Activated T-cell treated with anti-CD3 and anti-CD28 coated beads, Interleukin-2, amount 50 U/mL, for 4 hours (primary cell): ENCODE results near the gene CCDC150. TPM values are rescaled to one million over a fixed set of nuclear protein-coding genes. Genes with fewer than 3 reads are reported as not detected.
"Not testable (repeated sequence)": the region's sequence is repeated elsewhere in the genome, so short reads cannot be mapped to it uniquely, and the experiment has no call there.

Source experiments
- ATAC-seq, 2 donors: fragments of 200-7000 bp; cut with Tn5 transposase; one replicate each; pipeline ENCODE4 v1.10.0; 2021
- DNase-seq: peaks from one replicate; pipeline ENCODE4 v3.0.0-alpha.2; 2020
- H3K27me3 Mint-ChIP-seq: one replicate; pipeline ENCODE4 v1.8.0; 2021; ENCODE audit warnings: low read depth, mixed read lengths
- H3K36me3 Mint-ChIP-seq: one replicate; pipeline ENCODE4 v1.8.0; 2022; ENCODE audit warnings: mixed read lengths; ENCODE audit not compliant: insufficient read depth
- H3K4me1 Mint-ChIP-seq: one replicate; pipeline ENCODE4 v1.8.0; 2021; ENCODE audit warnings: low read depth, mixed read lengths
- H3K4me3 Mint-ChIP-seq: one replicate; pipeline ENCODE4 v1.8.0; 2021; ENCODE audit warnings: mild to moderate bottlenecking, moderate library complexity, mixed read lengths
- H3K9me3 Mint-ChIP-seq: one replicate; pipeline ENCODE4 v1.8.0; 2021; ENCODE audit warnings: mixed read lengths
- total RNA-seq, 3 donors: library from RNA; stranded (reverse); gene quantifications; one replicate each; pipeline ENCODE4 v1.2.1, GENCODE V29; 2021

The CCDC150 gene
- total RNA-seq, 3 donors from 2014 or later: 4.2 to 4.8 (median 4.5) TPM

DNA sequence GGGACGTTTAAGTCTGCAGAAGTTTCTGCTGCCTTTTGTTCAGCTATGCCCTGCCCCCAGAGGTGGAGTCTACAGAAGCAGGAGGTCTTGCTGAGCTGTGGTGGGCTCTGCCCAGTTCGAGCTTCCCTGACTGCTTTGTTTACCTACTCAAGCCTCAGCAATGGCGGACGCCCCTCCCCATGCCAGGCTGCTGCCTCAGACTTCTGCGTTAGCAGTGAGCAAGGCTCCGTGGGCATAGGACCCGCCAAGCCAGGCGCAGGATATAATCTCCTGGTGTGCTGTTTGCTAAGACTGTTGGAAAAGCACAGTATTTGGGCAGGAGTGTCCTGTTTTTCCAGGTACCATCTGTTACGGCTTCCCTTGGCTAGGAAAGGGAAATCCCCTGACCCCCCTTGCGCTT is 70.5 kb downstream of the CCDC150 start:
- H3K4me3 Mint-ChIP-seq, H3K27me3 Mint-ChIP-seq, H3K4me1 Mint-ChIP-seq, H3K9me3 Mint-ChIP-seq, ATAC-seq, H3K36me3 Mint-ChIP-seq, DNase-seq: not testable (repeated sequence)

GRCh38 chr2:196711625-196712024 is 72.1 kb downstream of the CCDC150 start:
- H3K4me1 Mint-ChIP-seq: no peaks in the 10 kb centered on the region
- ATAC-seq (no peak), DNase-seq (no peak)
- no peak overlapping the region for H3K4me3 Mint-ChIP-seq
- no peaks in the 10 kb centered on the region for H3K36me3 Mint-ChIP-seq
- H3K27me3 Mint-ChIP-seq: no peaks in the 10 kb centered on the region
- no peaks in the 10 kb centered on the region for H3K9me3 Mint-ChIP-seq

DNA sequence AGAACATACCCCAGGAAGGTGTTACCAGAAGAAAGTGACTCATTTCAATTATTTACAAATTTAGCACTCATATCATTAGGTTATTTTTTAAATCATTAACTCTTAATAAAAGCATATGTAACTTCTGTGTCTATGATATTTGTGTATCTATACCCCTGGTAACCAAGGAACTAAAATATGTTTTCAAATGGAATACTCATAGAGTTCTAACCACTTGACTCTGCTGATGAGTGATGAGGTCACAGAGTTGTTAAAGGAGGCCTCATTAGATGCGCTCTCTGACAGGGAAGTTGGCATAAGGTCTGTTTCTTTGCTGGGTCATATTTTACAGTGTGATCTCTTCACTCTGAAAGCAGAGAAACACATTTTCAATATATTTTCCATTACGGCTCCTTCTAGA is 73.4 kb downstream of the CCDC150 start:
- DNase-seq (no peak), ATAC-seq (no peak)
- no peaks in the 10 kb centered on the region for H3K4me1 Mint-ChIP-seq
- H3K36me3 Mint-ChIP-seq: no peaks in the 10 kb centered on the region
- H3K4me3 Mint-ChIP-seq: no peak overlapping the region
- no peaks in the 10 kb centered on the region for H3K27me3 Mint-ChIP-seq
- no peaks in the 10 kb centered on the region for H3K9me3 Mint-ChIP-seq

GRCh38 chr2:196718419-196719109 is 79.0 kb downstream of the CCDC150 start:
- no peaks in the 10 kb centered on the region for H3K36me3 Mint-ChIP-seq
- no peaks in the 10 kb centered on the region for H3K27me3 Mint-ChIP-seq
- H3K4me3 Mint-ChIP-seq: no peak overlapping the region
- no peak for ATAC-seq
- no peak for DNase-seq
- no peaks in the 10 kb centered on the region for H3K9me3 Mint-ChIP-seq
- H3K4me1 Mint-ChIP-seq: no peaks in the 10 kb centered on the region

DNA sequence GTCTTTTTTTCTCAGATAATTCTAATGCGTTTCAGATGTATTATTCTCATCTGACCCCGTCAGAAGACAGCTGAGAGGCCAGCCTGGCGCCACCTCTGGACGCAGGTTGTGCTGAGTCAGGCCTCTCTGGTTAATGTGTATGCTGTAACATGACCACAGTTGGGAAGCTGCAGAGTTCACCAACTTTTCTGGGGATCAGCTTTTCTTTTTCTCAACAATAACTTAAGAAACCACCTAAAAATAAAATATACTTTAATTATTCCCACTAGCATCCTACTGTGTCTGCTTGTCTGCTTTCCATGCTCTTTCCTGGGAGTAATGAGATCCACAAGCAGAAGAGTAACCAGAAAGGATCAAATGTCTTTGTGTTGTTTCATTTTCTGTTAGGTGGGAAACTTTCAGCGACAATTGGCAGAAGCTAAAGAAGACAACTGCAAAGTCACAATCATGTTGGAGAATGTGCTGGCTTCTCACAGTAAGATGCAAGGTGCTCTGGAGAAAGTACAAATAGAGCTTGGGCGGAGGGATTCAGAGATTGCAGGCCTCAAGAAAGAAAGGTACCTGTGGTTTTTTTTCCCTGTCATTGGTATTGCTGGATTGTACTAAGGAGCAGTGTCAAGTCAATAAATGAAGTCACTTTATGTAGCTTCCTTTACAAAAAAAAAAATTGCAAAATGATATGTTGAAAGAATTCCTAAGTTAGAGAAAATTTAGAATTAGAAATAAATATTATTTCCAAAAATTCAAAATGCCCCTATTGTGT is 79.8 kb downstream of the CCDC150 start:
- Mint-ChIP-seq H3K27me3 (no peaks in the 10 kb centered on the region), H3K4me3 (no peak overlapping the region), H3K36me3 (no peaks in the 10 kb centered on the region), H3K4me1 (no peaks in the 10 kb centered on the region), H3K9me3 (no peaks in the 10 kb centered on the region)
- ATAC-seq (no peak), DNase-seq (no peak)

DNA sequence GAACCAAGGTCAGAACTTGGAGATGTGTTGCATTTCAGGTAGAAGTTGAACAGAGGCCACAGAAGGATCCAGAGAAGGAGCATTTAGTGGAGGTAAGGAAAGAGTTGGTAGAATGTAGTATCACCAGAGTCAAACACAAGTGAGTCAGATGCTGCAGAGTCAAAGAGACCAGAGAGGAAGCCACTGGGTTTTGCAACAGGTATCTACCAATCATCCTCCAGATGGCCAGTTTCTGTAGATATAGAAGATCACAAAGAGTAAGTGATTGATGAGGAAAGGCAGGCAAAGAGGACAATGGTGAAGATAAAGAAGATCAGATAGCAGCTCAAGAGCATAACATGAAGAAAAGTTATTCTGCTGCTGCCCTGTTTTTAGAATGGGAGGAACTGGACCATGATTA is 84.1 kb downstream of the CCDC150 start:
- DNase-seq (no peak), ATAC-seq (no peak)
- H3K9me3 Mint-ChIP-seq: no peaks in the 10 kb centered on the region
- H3K4me3 Mint-ChIP-seq: no peak overlapping the region
- H3K36me3 Mint-ChIP-seq: no peaks in the 10 kb centered on the region
- no peaks in the 10 kb centered on the region for H3K27me3 Mint-ChIP-seq
- peaks cover 8% of the 10 kb centered on the region for H3K4me1 Mint-ChIP-seq

DNA sequence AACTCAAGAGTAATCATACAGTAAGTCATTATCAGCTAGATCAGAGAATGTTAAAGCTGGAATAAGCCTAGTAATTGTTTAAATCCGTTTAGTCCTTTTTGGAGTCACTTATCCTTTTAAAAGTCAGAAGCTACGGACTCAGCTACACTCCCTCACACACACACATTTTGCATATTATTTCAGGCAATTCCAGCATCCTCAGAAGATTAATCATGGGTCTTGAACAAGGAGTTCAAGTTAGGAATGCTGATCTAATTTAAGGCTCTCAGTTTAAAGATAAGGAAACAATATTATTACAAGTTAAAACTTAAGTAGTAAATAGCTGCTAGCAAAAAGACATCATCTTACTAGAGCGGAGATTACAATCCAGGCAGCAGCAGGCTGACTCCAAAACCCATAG is 85.7 kb downstream of the CCDC150 start:
- no peak overlapping the region for H3K4me3 Mint-ChIP-seq
- DNase-seq: no peak
- no peaks in the 10 kb centered on the region for H3K27me3 Mint-ChIP-seq
- H3K9me3 Mint-ChIP-seq: no peaks in the 10 kb centered on the region
- ATAC-seq: no peak
- no peaks in the 10 kb centered on the region for H3K36me3 Mint-ChIP-seq
- peaks cover 8% of the 10 kb centered on the region for H3K4me1 Mint-ChIP-seq

- ATAC-seq (peak in 1 of 2 donors; percentile 25), DNase-seq (no peak)
- no peaks in the 10 kb centered on the region for H3K36me3 Mint-ChIP-seq
- H3K9me3 Mint-ChIP-seq: no peaks in the 10 kb centered on the region
- H3K4me3 Mint-ChIP-seq: no peak overlapping the region
- peaks cover 8% of the 10 kb centered on the region for H3K4me1 Mint-ChIP-seq
- H3K27me3 Mint-ChIP-seq: no peaks in the 10 kb centered on the region
These were observed 86.4 kb downstream of the CCDC150 start for GRCh38 chr2:196725882-196726281.

DNA sequence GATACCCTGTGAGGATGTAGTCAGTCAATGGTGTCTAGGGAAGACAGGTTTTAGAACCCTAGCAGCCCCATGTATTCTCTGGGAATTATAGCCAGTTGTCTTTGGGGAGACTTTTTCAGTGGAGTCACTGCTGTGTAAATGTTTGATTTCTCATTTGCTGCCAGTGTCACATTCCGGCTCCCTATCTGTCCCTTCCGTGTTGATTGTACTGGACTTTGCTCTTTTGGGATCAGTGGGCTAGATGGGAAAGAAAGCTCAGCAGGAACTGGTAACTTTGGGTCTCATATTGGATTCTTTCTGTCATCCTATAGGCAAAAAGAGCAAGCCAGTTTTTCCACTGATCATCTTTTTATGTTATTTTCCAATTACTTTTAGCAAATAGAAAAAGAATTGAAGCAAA is 89.9 kb downstream of the CCDC150 start:
- Mint-ChIP-seq H3K27me3 (no peaks in the 10 kb centered on the region), H3K9me3 (no peaks in the 10 kb centered on the region), H3K4me1 (peaks cover 8% of the 10 kb centered on the region), H3K4me3 (no peak overlapping the region), H3K36me3 (no peaks in the 10 kb centered on the region)
- no peak for DNase-seq
- ATAC-seq: no peak

DNA sequence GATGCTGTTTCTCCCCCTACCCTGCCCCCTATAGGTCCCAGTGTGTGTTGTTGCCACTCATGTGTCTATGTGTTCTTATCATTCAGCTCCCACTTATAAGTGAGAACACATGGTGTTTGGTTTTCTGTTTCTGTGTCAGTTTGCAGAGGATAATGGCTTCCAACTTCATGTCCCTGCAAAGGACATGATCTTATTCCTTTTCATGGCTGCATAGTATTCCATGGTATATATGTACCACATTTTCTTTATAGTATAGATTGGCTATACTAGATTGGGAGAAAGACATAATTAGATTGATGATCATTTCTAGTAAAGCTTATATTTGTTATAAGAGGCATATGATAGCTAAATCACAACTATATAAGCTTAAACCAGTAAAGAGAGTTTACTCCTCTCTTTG is 97.1 kb downstream of the CCDC150 start:
- H3K4me1 Mint-ChIP-seq, H3K4me3 Mint-ChIP-seq, ATAC-seq, DNase-seq, H3K36me3 Mint-ChIP-seq, H3K27me3 Mint-ChIP-seq: not testable (repeated sequence)
- peaks cover 21% of the 10 kb centered on the region for H3K9me3 Mint-ChIP-seq

- DNase-seq (no peak), ATAC-seq (no peak)
- H3K4me3 Mint-ChIP-seq: no peak overlapping the region
- peaks cover 21% of the 10 kb centered on the region for H3K9me3 Mint-ChIP-seq
- no peaks in the 10 kb centered on the region for H3K4me1 Mint-ChIP-seq
- H3K36me3 Mint-ChIP-seq: peaks cover 2% of the 10 kb centered on the region
- H3K27me3 Mint-ChIP-seq: no peaks in the 10 kb centered on the region
These were observed 97.5 kb downstream of the CCDC150 start for GRCh38 chr2:196737046-196737445.

- Mint-ChIP-seq H3K36me3 (peaks cover 2% of the 10 kb centered on the region), H3K27me3 (no peaks in the 10 kb centered on the region), H3K9me3 (peaks cover 21% of the 10 kb centered on the region), H3K4me1 (no peaks in the 10 kb centered on the region), H3K4me3 (no peak overlapping the region)
- ATAC-seq: no peak
- DNase-seq: no peak
These were observed 99.5 kb downstream of the CCDC150 start for GRCh38 chr2:196739031-196739430.

GRCh38 chr2:196742216-196742615 is 102.7 kb downstream of the CCDC150 start:
- no peak overlapping the region for H3K4me3 Mint-ChIP-seq
- H3K27me3 Mint-ChIP-seq: no peaks in the 10 kb centered on the region
- no peaks in the 10 kb centered on the region for H3K4me1 Mint-ChIP-seq
- peaks cover 15% of the 10 kb centered on the region for H3K9me3 Mint-ChIP-seq
- ATAC-seq: no peak
- H3K36me3 Mint-ChIP-seq: peaks cover 2% of the 10 kb centered on the region
- no peak for DNase-seq

DNA sequence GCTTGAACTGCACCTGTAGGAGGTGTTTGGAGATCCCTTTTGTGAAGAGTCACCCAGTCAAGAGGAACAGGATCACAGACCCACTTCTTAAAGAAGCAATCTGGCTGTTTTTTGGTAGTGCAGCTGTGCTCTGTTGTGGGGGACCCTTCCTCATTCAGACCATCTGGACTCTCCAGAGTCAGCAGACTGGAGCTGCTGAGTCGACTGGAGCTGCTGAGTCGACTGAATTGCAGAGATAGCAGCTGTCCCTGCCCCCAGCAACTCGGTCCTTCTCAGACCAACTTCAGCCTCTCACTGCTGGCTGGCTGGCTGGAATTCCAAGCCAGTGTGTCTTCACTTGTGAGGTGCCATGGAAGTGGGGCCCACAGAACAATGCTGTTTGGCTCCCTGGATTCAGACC is 103.2 kb downstream of the CCDC150 start:
- ATAC-seq: no peak
- Mint-ChIP-seq H3K27me3 (no peaks in the 10 kb centered on the region), H3K4me3 (no peak overlapping the region), H3K4me1 (no peaks in the 10 kb centered on the region), H3K9me3 (peaks cover 15% of the 10 kb centered on the region), H3K36me3 (peaks cover 2% of the 10 kb centered on the region)
- DNase-seq: no peak

- Mint-ChIP-seq H3K4me3 (no peak overlapping the region), H3K36me3 (peaks cover 2% of the 10 kb centered on the region), H3K27me3 (no peaks in the 10 kb centered on the region), H3K4me1 (no peaks in the 10 kb centered on the region), H3K9me3 (peaks cover 12% of the 10 kb centered on the region)
- ATAC-seq (no peak), DNase-seq (no peak)
These were observed 103.7 kb downstream of the CCDC150 start for GRCh38 chr2:196743165-196743564.
